SK-N-SH treated with all-trans-retinoic acid at 6 μM for 48 hours (cell line): ENCODE data around the gene IRF5.

Source experiments
- CSRNP3 ChIP-seq: fragments of 250-450 bp; sonication (Bioruptor Pico); IDR thresholded peaks from 2 replicates; pipeline ENCODE4 v1.5.1; 2021; ENCODE audit warnings: mild to moderate bottlenecking, moderate library complexity
- ZFP3 ChIP-seq: fragments of 250-450 bp; sonication (Bioruptor Pico); IDR thresholded peaks from 2 replicates; pipeline ENCODE4 v1.5.0; 2020; ENCODE audit warnings: mild to moderate bottlenecking, moderate library complexity
- ZFP30 ChIP-seq: fragments of 450-650 bp; formaldehyde crosslinking; IDR thresholded peaks from 2 replicates; pipeline ENCODE4 v1.5.0; 2022; ENCODE audit warnings: mild to moderate bottlenecking, moderate library complexity
- ZNF70 ChIP-seq: fragments of 450-650 bp; formaldehyde crosslinking; IDR thresholded peaks from 2 replicates; pipeline ENCODE4 v1.5.0; 2020; ENCODE audit warnings: mild to moderate bottlenecking, moderate library complexity
- TF ChIP-seq, protein P1 (sequence below): fragments of 250-450 bp; sonication (Bioruptor Pico); IDR thresholded peaks from 2 replicates; pipeline ENCODE4 v1.5.1; 2020; ENCODE audit warnings: low read depth, mild to moderate bottlenecking, moderate library complexity

GRCh38 chr7:128891110-128891941 is 46.4 kb upstream of the IRF5 start:
- TF ChIP-seq ZNF70 (CRISPR knock-in tag) (no peak), ZFP30 (no peak), CSRNP3 (CRISPR knock-in tag) (no peak), ZFP3 (CRISPR knock-in tag) (no peak)
- TF ChIP-seq, protein P1, sequence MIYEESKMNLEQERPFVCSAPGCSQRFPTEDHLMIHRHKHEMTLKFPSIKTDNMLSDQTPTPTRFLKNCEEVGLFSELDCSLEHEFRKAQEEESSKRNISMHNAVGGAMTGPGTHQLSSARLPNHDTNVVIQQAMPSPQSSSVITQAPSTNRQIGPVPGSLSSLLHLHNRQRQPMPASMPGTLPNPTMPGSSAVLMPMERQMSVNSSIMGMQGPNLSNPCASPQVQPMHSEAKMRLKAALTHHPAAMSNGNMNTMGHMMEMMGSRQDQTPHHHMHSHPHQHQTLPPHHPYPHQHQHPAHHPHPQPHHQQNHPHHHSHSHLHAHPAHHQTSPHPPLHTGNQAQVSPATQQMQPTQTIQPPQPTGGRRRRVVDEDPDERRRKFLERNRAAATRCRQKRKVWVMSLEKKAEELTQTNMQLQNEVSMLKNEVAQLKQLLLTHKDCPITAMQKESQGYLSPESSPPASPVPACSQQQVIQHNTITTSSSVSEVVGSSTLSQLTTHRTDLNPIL (CRISPR knock-in tag): no peak
